H54 (cell line): ENCODE measurements around the gene NUDT22.
A peak's percentile ranks its signal among the peaks of the same experiment; 100 is the strongest.

Experiments
- DNase-seq: peaks from one replicate; pipeline ENCODE4 v3.0.0; 2011; ENCODE audit warnings: low spot score, mixed read lengths; ENCODE audit not compliant: insufficient read length
- FAIRE-seq: peaks from 3 replicates; lab custom pipeline; 2011; peaks lifted over from hg19 to GRCh38; lab: Jason Lieb, UNC
- POLR2A ChIP-seq: IDR thresholded peaks from 2 replicates; pipeline ENCODE4 v1.6.1; 2011; ENCODE audit warnings: low read depth, mild to moderate bottlenecking, low read length

The NUDT22 gene

DNA sequence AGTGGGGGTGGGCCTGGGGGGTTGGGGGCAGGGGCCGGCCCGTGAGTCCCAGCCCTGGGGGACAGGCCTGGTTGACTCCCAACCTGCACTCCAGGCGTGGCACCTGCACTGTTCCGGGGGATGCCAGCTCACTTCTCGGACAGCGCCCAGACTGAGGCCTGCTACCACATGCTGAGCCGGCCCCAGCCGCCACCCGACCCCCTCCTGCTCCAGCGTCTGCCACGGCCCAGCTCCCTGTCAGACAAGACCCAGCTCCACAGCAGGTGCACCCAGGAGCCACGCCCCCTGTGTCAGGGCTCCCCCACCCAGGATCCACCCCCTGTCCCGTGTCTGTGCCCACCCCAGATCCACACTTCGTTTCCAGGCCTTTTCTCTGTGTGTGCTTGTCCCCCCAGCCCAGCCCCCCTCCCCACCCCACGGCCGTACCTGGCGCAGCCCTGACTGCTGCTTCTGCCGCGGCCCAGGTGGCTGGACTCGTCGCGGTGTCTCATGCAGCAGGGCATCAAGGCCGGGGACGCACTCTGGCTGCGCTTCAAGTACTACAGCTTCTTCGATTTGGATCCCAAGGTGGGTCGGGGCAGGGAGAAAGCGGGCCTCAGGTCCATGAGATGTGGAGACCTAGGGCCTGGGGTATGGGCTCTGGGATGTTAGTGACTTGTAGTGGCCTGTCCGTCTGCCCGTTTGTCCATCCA is 14.7 kb upstream of the NUDT22 start:
- FAIRE-seq (no peak), DNase-seq (no peak)
- TF ChIP-seq POLR2A, result no peak

DNA sequence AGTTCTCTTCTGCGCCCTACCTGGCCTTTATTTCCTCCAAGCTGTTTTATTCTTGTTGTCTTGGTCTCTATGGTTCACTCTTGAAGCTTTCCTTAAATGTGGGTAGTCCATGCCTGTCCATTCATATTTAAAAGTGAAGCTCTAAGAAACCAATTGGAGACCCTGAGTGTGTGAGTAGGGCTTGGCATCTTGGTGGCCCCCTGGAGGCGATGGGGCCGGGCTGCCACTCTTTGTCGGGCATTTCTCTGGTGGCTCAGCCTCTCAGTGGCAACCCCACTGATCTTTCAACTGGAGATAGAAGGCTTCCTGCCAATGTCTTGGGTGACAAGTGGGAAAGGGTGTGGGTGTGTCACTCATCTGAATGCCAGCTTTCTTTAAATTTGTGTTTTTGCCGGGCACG is 9.2 kb upstream of the NUDT22 start:
- no peak for DNase-seq
- TF ChIP-seq POLR2A, result no peak
- FAIRE-seq, result no peak

DNA sequence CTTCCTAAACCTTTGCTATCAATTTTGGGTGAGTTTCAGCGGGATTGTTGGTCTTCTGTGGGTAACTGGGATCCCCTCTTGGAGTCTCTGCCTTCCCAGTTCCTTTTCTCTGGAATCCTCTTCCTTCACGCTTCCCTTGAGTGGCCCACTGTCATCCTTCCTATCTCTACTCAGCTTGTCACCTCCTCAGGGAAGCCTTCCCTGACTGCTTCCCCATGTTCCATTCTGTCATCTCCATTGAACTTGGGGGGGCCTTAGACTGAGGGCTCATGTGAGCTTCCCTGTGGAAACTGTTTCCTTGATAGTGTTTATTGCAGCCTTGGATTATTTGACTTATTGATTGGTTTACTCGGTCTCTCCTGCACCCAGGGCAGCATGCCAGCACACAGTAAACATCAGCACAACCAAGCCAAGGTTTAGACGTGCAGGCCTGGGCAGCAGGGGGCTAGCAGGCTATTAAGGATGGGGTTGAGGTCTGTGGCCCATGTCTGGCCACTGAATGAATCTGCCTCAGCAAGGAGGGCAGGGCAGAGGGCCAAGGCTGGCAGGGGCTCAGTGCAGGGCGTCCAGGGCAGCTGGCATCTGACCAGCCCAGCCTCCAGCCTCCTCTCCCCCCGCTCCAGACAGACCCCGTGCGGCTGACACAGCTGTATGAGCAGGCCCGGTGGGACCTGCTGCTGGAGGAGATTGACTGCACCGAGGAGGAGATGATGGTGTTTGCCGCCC is 7.3 kb upstream of the NUDT22 start:
- no peak for DNase-seq
- no peak for TF ChIP-seq POLR2A
- FAIRE-seq, result no peak

DNA sequence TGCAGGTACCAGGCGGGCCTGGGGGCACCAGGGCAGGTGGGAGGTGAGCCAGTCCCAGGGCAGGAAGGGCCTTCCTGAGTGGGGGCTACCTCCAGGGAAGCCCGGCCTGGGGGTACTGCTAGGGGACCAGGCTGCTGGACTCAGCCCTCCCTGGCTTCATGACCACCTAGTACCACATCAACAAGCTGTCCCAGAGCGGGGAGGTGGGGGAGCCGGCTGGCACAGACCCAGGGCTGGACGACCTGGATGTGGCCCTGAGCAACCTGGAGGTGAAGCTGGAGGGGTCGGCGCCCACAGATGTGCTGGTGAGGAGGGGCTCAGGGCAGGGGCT is 6.8 kb upstream of the NUDT22 start:
- FAIRE-seq (no peak), DNase-seq (no peak)
- TF ChIP-seq POLR2A, result no peak

DNA sequence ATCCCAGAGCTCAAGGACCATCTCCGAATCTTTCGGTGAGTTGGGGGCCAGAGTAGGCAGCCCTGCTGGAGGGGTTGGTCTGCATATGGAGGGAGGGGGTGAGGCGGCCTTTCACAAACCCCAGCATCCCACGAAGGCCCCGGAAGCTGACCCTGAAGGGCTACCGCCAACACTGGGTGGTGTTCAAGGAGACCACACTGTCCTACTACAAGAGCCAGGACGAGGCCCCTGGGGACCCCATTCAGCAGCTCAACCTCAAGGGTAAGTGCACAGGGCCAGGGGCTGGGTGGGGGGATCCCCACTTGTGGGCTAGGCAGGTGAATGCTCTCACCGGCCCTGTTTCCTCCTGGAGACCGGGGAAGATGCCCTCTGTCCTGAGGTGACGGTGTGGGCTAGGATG is 6.3 kb upstream of the NUDT22 start:
- DNase-seq (no peak), FAIRE-seq (no peak)
- no peak for TF ChIP-seq POLR2A

DNA sequence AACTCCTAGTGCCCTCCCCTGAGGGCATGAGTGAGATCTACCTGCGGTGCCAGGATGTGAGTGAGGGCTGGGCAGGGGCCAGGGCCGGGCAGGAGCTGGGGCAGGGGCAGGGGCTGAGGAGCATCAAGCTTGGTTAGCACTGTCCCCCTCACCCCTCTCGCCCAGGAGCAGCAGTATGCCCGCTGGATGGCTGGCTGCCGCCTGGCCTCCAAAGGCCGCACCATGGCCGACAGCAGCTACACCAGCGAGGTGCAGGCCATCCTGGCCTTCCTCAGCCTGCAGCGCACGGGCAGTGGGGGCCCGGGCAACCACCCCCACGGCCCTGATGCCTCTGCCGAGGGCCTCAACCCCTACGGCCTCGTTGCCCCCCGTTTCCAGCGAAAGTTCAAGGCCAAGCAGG is 5.8 kb upstream of the NUDT22 start:
- no peak for FAIRE-seq
- no peak for TF ChIP-seq POLR2A
- DNase-seq, result no peak

DNA sequence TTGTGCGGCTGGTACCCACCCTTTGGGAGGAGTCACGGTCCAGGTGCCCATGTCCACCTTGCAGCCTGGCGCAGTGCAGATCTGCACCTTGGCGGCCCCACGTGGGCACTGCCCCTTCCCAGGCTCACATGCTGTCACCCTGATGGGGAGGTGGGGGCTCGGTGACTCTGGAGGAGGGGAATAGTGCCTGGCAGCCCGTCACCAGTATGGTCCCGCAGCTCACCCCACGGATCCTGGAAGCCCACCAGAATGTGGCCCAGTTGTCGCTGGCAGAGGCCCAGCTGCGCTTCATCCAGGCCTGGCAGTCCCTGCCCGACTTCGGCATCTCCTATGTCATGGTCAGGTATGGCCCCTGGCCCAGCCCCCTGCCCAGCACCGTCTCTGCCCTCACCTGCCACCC is 5.3 kb upstream of the NUDT22 start:
- FAIRE-seq (no peak), DNase-seq (no peak)
- no peak for TF ChIP-seq POLR2A

DNA sequence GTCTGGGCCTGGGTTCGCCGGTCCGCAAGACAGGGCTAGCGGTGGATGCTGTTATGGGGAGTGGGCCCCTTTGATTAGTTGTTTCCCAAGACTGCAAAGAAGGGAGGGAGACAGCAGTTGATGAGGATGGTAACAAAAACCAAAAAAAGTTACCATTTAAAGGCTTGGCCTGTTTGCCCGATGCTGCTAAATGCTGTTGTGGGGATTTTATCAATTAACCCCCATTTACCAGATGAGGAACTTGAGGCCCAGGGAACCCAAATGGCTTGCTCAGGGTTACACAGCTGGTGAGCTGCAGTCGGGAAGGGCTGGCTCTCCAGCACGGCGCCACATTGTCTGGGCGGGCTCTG is 3.4 kb upstream of the NUDT22 start:
- DNase-seq (no peak), FAIRE-seq (no peak)
- no peak for TF ChIP-seq POLR2A

DNA sequence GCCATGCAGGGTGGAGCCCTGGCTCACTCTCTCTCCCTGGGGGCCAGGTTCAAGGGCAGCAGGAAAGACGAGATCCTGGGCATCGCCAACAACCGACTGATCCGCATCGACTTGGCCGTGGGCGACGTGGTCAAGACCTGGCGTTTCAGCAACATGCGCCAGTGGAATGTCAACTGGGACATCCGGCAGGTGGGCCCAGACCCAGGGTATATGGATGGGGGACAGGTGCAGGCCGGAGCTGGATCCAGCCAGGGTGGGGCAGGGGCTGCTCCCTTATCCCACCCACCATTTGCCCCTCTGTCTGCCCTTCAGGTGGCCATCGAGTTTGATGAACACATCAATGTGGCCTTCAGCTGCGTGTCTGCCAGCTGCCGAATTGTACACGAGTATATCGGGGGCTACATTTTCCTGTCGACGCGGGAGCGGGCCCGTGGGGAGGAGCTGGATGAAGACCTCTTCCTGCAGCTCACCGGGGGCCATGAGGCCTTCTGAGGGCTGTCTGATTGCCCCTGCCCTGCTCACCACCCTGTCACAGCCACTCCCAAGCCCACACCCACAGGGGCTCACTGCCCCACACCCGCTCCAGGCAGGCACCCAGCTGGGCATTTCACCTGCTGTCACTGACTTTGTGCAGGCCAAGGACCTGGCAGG is 2.9 kb upstream of the NUDT22 start:
- FAIRE-seq (no peak), DNase-seq (no peak)
- TF ChIP-seq POLR2A, result no peak

DNA sequence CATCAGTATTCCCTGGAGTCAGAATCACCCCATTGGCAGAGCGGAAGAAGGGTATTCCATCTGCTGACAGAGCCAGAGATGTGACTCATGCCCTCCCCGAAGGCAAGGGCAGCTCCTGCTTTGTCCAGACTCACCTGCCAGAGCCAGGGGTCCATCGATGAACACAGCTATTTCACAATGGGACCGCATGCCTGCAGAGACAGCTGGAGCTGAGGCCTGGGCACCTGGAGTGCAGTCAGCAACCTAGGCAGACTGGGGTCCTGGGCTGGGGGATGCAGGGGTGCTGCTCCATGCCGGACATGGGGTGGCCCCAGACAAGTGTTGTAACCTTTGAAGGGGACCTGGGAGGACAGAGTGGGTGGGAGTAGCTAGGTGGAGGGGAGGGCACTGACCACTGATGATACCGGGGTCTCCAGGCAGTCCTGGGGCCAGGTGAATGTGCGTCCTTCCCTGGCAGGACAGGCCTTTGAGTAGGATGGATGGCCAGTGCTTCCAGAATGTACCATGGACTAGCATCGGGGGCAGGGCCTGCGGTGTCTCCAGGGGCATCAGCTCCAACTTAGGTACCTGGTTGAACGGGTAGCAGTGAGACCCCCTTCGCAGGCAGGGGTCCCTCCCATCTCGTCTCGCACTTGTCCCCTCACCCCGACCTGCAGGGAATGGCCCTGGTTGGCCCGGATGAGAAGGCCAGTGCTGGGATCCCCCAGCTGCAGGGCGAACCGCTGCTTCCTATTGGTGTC is 1.8 kb upstream of the NUDT22 start:
- DNase-seq (peak; percentile 77), FAIRE-seq (no peak)
- TF ChIP-seq POLR2A, result no peak

DNA sequence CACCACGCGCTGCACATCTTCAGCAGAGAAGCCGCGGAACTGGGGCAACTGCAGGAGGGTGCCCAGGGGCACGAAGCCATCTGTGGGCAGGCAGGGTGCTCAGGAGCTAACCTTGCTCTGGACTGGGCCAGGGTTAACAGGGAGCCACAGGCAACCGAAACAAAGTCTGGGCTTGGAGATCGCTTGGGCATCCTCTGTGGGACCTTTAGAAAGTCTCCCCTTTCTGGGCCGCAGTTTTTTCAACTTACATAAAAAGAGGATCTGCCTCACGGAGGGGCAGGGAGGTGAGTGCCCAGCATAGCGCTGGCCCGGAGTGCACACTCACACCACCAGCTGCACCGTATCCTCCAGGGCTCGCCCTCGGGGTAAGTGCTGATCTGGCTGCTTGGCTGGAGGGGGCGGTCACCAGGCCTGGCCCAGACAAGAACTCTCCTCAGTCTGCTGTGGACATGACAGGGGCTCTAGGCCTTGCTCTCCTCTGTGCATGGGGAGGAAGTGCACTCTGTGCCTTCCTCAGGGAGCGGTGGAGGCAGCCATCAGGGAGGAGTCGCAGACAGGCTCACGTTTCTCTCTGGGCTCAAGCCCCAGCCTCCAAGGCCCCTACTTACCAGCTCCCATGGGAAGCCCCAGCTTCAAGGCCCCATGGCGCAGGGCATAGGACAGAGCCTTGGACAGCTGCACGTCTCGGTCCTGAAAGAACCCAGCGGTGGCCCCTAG is 1.0 kb upstream of the NUDT22 start:
- no peak for DNase-seq
- no peak for TF ChIP-seq POLR2A
- no peak for FAIRE-seq

DNA sequence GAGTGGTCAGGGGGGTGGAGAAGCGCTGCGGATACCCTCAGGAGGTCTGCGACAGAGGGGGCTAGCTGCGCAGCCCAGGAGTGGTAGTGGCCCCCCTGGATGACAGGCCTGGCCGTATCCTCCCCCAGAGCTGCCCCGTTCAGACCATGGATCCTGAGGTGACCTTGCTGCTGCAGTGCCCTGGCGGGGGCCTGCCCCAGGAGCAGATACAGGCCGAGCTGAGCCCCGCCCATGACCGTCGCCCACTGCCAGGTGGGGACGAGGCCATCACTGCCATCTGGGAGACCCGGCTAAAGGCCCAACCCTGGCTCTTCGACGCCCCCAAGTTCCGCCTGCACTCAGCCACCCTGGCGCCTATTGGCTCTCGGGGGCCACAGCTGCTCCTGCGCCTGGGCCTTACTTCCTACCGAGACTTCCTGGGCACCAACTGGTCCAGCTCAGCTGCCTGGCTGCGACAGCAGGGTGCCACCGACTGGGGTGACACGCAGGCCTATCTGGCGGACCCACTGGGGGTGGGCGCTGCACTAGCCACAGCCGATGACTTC is 505 bp downstream of the NUDT22 start:
- FAIRE-seq (no peak), DNase-seq (no peak)
- no peak for TF ChIP-seq POLR2A

DNA sequence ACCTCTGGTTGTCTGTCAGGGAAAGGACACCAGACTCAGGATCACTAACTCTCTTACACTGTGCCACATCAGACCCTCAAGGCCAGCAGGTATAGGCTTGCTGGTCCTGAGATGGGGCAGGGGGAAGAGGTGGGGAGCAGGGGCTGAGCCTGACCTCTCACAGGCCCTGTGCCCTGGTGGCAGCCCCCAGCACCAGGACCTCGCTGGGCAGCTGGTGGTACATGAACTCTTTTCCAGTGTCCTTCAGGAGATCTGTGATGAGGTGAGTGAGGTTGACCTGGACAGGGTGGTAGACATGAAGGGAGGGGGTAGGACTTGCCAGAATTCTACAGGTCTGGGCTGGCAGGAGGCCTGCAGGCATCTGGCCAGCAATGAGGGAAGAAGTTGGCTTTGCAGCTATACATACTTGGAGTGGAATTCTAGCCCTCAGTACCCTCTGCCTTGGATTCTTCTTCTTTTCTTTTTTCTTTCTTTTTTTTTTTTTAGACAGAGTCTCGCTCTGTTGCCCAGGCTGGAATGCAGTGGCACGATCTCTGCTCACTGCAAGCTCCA is 1.4 kb downstream of the NUDT22 start:
- no peak for TF ChIP-seq POLR2A
- DNase-seq (no peak), FAIRE-seq (no peak)
